ENCODE data around the gene MRPS6. TPM values are rescaled to one million over a fixed set of nuclear protein-coding genes. Genes with fewer than 3 reads are reported as not detected.

Gene MRPS6
- total and polyA plus RNA-seq, 10 of the 15 experiments (the other 5 are each of a cell fraction or from before 2014, with no cell fraction given): 32.5 to 232 (median 90.3) TPM

GRCh38 chr21:34034369-34035014 lies 38.9 kb upstream of the MRPS6 start:
- H3K36me3 ChIP-seq (ENCODE audit: control insufficient read depth in 2 of 2, insufficient read depth in 2 of 2, low read length in 1 of 2): no peaks in the 10 kb centered on the region
- TF ChIP-seq JUNB (IDR thresholded peaks at IDR 0.05) (no peak), RELB (IDR thresholded peaks at IDR 0.05; ENCODE audit: low read depth) (no peak), RBBP5 (conservative IDR thresholded peaks at IDR 0.05) (no peak), IKZF1 (conservative IDR thresholded peaks at IDR 0.05) (no peak), CHD4 (IDR thresholded peaks at IDR 0.05) (no peak), TCF7 (IDR thresholded peaks at IDR 0.05; ENCODE audit: borderline replicate concordance) (no peak)
- intact Hi-C loops (cut with micrococcal nuclease; ENCODE audit: unreplicated experiment) (no loop called here), in situ Hi-C loops (cut with MboI) (no loop called here)
- H4K20me1 ChIP-seq (ENCODE audit: control insufficient read depth, insufficient read depth): no peaks in the 10 kb centered on the region
- no peaks in the 10 kb centered on the region; the same call in 2 of the 3 replicates for H3K9me3 ChIP-seq (replicated peaks; ENCODE audit: control insufficient read depth, insufficient read depth, low read length)
- H3K4me1 ChIP-seq (ENCODE audit: control insufficient read depth, insufficient read depth, low read length): peaks cover 11% of the 10 kb centered on the region; the same call in 1 of the 2 replicates
- ChIA-PET CTCF (interaction anchor here (1.0 to 1.5 kb wide), 4 partner anchors 9 to 21 kb away, joined by 3 to 6 read pairs (median 3); no protein-coding TSS in a partner anchor), SMC1A (ENCODE audit: uncharacterized antibody, unreplicated experiment) (interaction anchor here (0.5 to 3.4 kb wide), 4 partner anchors 9 to 57 kb away, joined by 3 to 22 read pairs (median 4); no protein-coding TSS in a partner anchor), POLR2A (interaction anchor here (1.3 kb wide), 1 partner anchor 9 kb away, joined by 3 read pairs; no protein-coding TSS in a partner anchor), RAD21 (ENCODE audit: unreplicated experiment) (interaction anchor here (0.8 to 1.3 kb wide), 2 partner anchors 86 to 99 kb away, joined by 3 read pairs; no protein-coding TSS in a partner anchor)
- H2AFZ ChIP-seq (ENCODE audit: control insufficient read depth, low read depth, low read length): no peak overlapping the region
- H3K27me3 ChIP-seq (replicated peaks in 1 of 2; ENCODE audit: control insufficient read depth in 2 of 2, insufficient read depth in 2 of 2, low read length in 1 of 2): no peaks in the 10 kb centered on the region
- no peak overlapping the region for H3K27ac ChIP-seq (ENCODE audit: control insufficient read depth, insufficient read depth)
- H3K4me2 ChIP-seq (ENCODE audit: control insufficient read depth, insufficient read depth): no peak overlapping the region
- no peak overlapping the region for H3K9ac ChIP-seq (ENCODE audit: control insufficient read depth, insufficient read depth, low read length)
- no peaks in the 10 kb centered on the region for H3K79me2 ChIP-seq (ENCODE audit: control insufficient read depth, insufficient read depth, low read length)
- ATAC-seq (no peak), DNase-seq (ENCODE audit: low read depth, low spot score) (no peak), FAIRE-seq (no peak)
- no TSS peak for BruUV-seq (replicated peaks)
- 95% methylated on average over 8 of the region's 8 CpGs for WGBS (ENCODE audit: insufficient coverage, insufficient replicate concordance, low lambda C conversion rate, missing lambda C conversion rate)
- H3K4me3 ChIP-seq: no peak overlapping the region

Measured in GM12878 (cell line).